GM12892 (cell line): Measurements from ENCODE around the gene SPINDOC.

Experiments
- DNase-seq: peaks from one replicate; pipeline ENCODE4 v3.0.0; 2011; ENCODE audit not compliant: insufficient read length
- FAIRE-seq: peaks from 2 replicates; lab custom pipeline; 2011; peaks lifted over from hg19 to GRCh38; lab: Jason Lieb, UNC
- POLR2A ChIP-seq: IDR thresholded peaks from 2 replicates; pipeline ENCODE4 v1.6.1; 2011; ENCODE audit warnings: low read depth, low read length, control low read depth
- POLR2AphosphoS5 ChIP-seq: IDR thresholded peaks from 2 replicates; pipeline ENCODE4 v1.6.1; 2011; ENCODE audit warnings: low read depth, low read length, control low read depth
- TAF1 ChIP-seq: IDR thresholded peaks from 2 replicates; pipeline ENCODE4 v1.6.1; 2011; ENCODE audit warnings: low read depth, mild to moderate bottlenecking, control low read depth, low read length, borderline replicate concordance

The SPINDOC gene

GRCh38 chr11:63869683-63870082, 56.4 kb downstream of the SPINDOC start:
- FAIRE-seq (peak; percentile 17), DNase-seq (no peak)
- TF ChIP-seq POLR2A = no peak
- no peak for TF ChIP-seq TAF1
- no peak for TF ChIP-seq POLR2AphosphoS5

GRCh38 chr11:63870351-63871140, 57.3 kb downstream of the SPINDOC start:
- FAIRE-seq (peak; percentile 64), DNase-seq (no peak)
- TF ChIP-seq POLR2A (no peak), TAF1 (no peak), POLR2AphosphoS5 (no peak)

- FAIRE-seq (peak; percentile 93), DNase-seq (peak; percentile 55)
- TF ChIP-seq POLR2AphosphoS5 (no peak), POLR2A (peak; percentile 47; the same call in 1 of the 2 replicates), TAF1 (no peak)
Measured at GRCh38 chr11:63871962-63872799, 58.9 kb downstream of the SPINDOC start.

GRCh38 chr11:63872800-63873197, 59.5 kb downstream of the SPINDOC start:
- DNase-seq (no peak), FAIRE-seq (no peak)
- no peak for TF ChIP-seq TAF1
- no peak for TF ChIP-seq POLR2A
- no peak for TF ChIP-seq POLR2AphosphoS5

- no peak for DNase-seq
- FAIRE-seq = no peak
- TF ChIP-seq POLR2A (no peak), TAF1 (no peak), POLR2AphosphoS5 (no peak)
Measured at GRCh38 chr11:63873311-63873710, 60.1 kb downstream of the SPINDOC start.

GRCh38 chr11:63874511-63874910, 61.3 kb downstream of the SPINDOC start:
- FAIRE-seq (no peak), DNase-seq (no peak)
- no peak for TF ChIP-seq TAF1
- no peak for TF ChIP-seq POLR2AphosphoS5

GRCh38 chr11:63875506-63876065, 62.3 kb downstream of the SPINDOC start:
- FAIRE-seq (no peak), DNase-seq (no peak)
- TF ChIP-seq TAF1 (no peak), POLR2A (no peak), POLR2AphosphoS5 (no peak)

- no peak for FAIRE-seq
- DNase-seq = no peak
- TF ChIP-seq TAF1 (no peak), POLR2A (no peak), POLR2AphosphoS5 (no peak)
Measured at GRCh38 chr11:63876616-63877015, 63.4 kb downstream of the SPINDOC start.
